A673 (cell line): ENCODE measurements around the gene BARHL1. TPM values are rescaled to one million over a fixed set of nuclear protein-coding genes. Genes with fewer than 3 reads are reported as not detected.

Experiments
- BruUV-seq: library from RNA; stranded (reverse); fragments of 400-500 nt; replicated peaks from 2 replicates; lab custom pipeline; 2021; lab: Mats Ljungman, UMichigan
- CTCF ChIA-PET: fragments of 300-600 bp; sonication (Branson Sonifier 250); formaldehyde crosslinking; loops from one replicate; lab custom pipeline; 2022; ENCODE audit warnings: antibody characterized with exemption; lab: Charles Lee
- POLR2A ChIA-PET: fragments of 300-600 bp; sonication (Branson Sonifier 250); formaldehyde crosslinking; loops from one replicate; lab custom pipeline; 2022; ENCODE audit warnings: antibody characterized with exemption; ENCODE audit not compliant: low non-redundant PET; lab: Charles Lee
- DNase-seq: peaks from one replicate; pipeline ENCODE4 v3.0.0-alpha.2; 2015; ENCODE audit warnings: low spot score
- H3K27ac ChIP-seq: fragments of 200-600 bp; sonication (generic); 2 replicates; pipeline ENCODE4 v1.5.1; 2016; ENCODE audit warnings: mixed run types, low read depth, mild to moderate bottlenecking, mixed read lengths, antibody characterized with exemption, low read length; ENCODE audit not compliant: poor library complexity, severe bottlenecking
- H3K27me3 ChIP-seq: fragments of 200-600 bp; sonication (generic); replicated peaks from 2 replicates; pipeline ENCODE4 v1.6.1; 2017; ENCODE audit warnings: mixed run types, low read depth, mild to moderate bottlenecking, mixed read lengths, antibody characterized with exemption, low read length; ENCODE audit not compliant: insufficient read depth, poor library complexity
- H3K36me3 ChIP-seq: fragments of 200-600 bp; sonication (generic); 2 replicates; pipeline ENCODE4 v1.6.1; 2016; ENCODE audit warnings: mixed run types, mild to moderate bottlenecking, mixed read lengths, antibody characterized with exemption, low read length; ENCODE audit not compliant: insufficient read depth, poor library complexity, severe bottlenecking
- H3K4me1 ChIP-seq: fragments of 200-600 bp; sonication (generic); 2 replicates; pipeline ENCODE4 v1.6.1; 2017; ENCODE audit warnings: mixed run types, mild to moderate bottlenecking, mixed read lengths, antibody characterized with exemption, low read length; ENCODE audit not compliant: insufficient read depth, poor library complexity, severe bottlenecking
- H3K4me3 ChIP-seq: fragments of 200-600 bp; sonication (generic); 2 replicates; pipeline ENCODE4 v1.5.1; 2016; ENCODE audit warnings: low read depth, mixed run types, mild to moderate bottlenecking, mixed read lengths, low read length; ENCODE audit not compliant: poor library complexity, severe bottlenecking
- H3K9me3 ChIP-seq: fragments of 200-600 bp; sonication (generic); 2 replicates; pipeline ENCODE4 v1.6.1; 2016; ENCODE audit warnings: mixed run types, low read depth, mild to moderate bottlenecking, mixed read lengths, antibody characterized with exemption, low read length; ENCODE audit not compliant: poor library complexity, severe bottlenecking
- CTCF ChIP-seq: fragments of 300-800, 200-600 bp; sonication (generic); conservative IDR thresholded peaks from 2 replicates; pipeline ENCODE4 v1.5.1; 2017; ENCODE audit warnings: low read depth, mild to moderate bottlenecking, antibody characterized with exemption, low read length, moderate library complexity, mixed read lengths
- EZH2 ChIP-seq: fragments of 200-600 bp; sonication (generic); IDR thresholded peaks from 2 replicates; pipeline ENCODE4 v1.6.1; 2017; ENCODE audit warnings: borderline replicate concordance, low read depth, mild to moderate bottlenecking, mixed read lengths, antibody characterized with exemption, low read length; ENCODE audit not compliant: poor library complexity, severe bottlenecking
- intact Hi-C: fragments of 100-400 bp; cut with micrococcal nuclease; formaldehyde crosslinking; loops from one replicate; pipeline ENCODE4 v1.10.0; 2022; ENCODE audit not compliant: unreplicated experiment
- total RNA-seq: library from RNA; stranded (reverse); gene quantifications from 2 replicates; pipeline ENCODE4 v1.2.3, GENCODE V29; 2021

The BARHL1 gene
- total RNA-seq, 1 experiment from 2014 or later, result not detected

- H3K27ac ChIP-seq, result no peak overlapping the region
- ChIA-PET POLR2A (no interaction called here), CTCF (no interaction called here)
- no TSS peak for BruUV-seq
- no peak overlapping the region for H3K4me3 ChIP-seq
- TF ChIP-seq CTCF (no peak), EZH2 (no peak)
- peaks cover 11% of the 10 kb centered on the region for H3K27me3 ChIP-seq
- no peaks in the 10 kb centered on the region for H3K36me3 ChIP-seq
- H3K9me3 ChIP-seq, result peaks cover 10% of the 10 kb centered on the region
- H3K4me1 ChIP-seq, result no peaks in the 10 kb centered on the region
- intact Hi-C loops, result no loop called here
- DNase-seq, result no peak
Observed at GRCh38 chr9:132537352-132537751, 45.1 kb upstream of the BARHL1 start.

- POLR2A ChIA-PET, result no interaction called here
- Histone ChIP-seq H3K27ac (no peak overlapping the region), H3K9me3 (peaks cover 10% of the 10 kb centered on the region), H3K36me3 (no peaks in the 10 kb centered on the region), H3K4me3 (no peak overlapping the region), H3K4me1 (no peaks in the 10 kb centered on the region), H3K27me3 (peaks cover 4% of the 10 kb centered on the region)
- no TSS peak for BruUV-seq
- TF ChIP-seq EZH2, result no peak
- no peak for TF ChIP-seq CTCF
- intact Hi-C loops, result no loop called here
- CTCF ChIA-PET, result no interaction called here
- DNase-seq, result no peak
Observed at GRCh38 chr9:132538071-132538470, 44.3 kb upstream of the BARHL1 start.

- Histone ChIP-seq H3K9me3 (peaks cover 10% of the 10 kb centered on the region), H3K4me1 (no peaks in the 10 kb centered on the region), H3K4me3 (no peak overlapping the region), H3K27me3 (no peaks in the 10 kb centered on the region), H3K36me3 (no peaks in the 10 kb centered on the region), H3K27ac (no peak overlapping the region)
- POLR2A ChIA-PET, result no interaction called here
- TF ChIP-seq CTCF (no peak), EZH2 (no peak)
- no peak for DNase-seq
- CTCF ChIA-PET, result no interaction called here
- intact Hi-C loops, result no loop called here
- BruUV-seq, result no TSS peak
Observed at GRCh38 chr9:132539096-132539495, 43.3 kb upstream of the BARHL1 start.
